ENCODE results near the gene SLC6A18.
A peak's percentile ranks its signal among the peaks of the same experiment; 100 is the strongest.

The SLC6A18 gene

DNA sequence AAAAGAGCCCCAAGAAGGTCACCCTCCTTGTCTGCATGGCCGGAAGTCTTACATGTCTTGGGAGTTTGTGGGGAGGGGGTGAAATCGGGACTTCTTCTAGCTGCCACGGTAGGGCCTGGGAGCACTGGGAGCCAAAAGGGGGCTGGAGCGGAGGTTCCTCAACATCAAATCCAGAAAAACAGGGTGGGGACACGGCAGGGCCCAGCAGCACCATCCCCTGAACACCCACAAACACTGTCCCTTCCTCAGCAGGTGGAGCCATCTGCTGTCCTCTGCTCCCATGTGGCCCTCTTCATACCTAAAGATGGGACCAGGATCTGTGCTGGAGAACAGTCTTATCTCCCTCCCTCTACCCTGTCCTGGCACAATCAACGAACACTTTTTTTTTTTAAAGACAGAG is 67.0 kb downstream of the SLC6A18 start:
- Histone ChIP-seq H2AFZ (ENCODE audit: low read depth, low read length, severe bottlenecking) (no peak overlapping the region), H3K4me2 (ENCODE audit: low read depth, low read length, poor library complexity, severe bottlenecking) (peak overlapping the region; percentile 67), H4K20me1 (ENCODE audit: low read depth, low read length) (no peaks in the 10 kb centered on the region), H3K9me3 (ENCODE audit: insufficient read depth, low read length) (no peaks in the 10 kb centered on the region), H3K36me3 (ENCODE audit: low read length) (peaks cover 12% of the 10 kb centered on the region; the same call in 1 of the 2 replicates), H3K79me2 (ENCODE audit: insufficient read depth, low read length) (peaks cover 52% of the 10 kb centered on the region), H3F3A (ENCODE audit: insufficient read depth) (peaks cover 23% of the 10 kb centered on the region), H3K4me3 (ENCODE audit: insufficient read depth, low read length, poor library complexity, severe bottlenecking) (peak overlapping the region; percentile 20), H3K27ac (ENCODE audit: low read depth, low read length) (peak overlapping the region; percentile 87), H3K9me2 (replicated peaks; ENCODE audit: insufficient read depth, low read length) (no peaks in the 10 kb centered on the region), H3K27me3 (ENCODE audit: low read length) (no peaks in the 10 kb centered on the region), H3K9ac (ENCODE audit: low read length) (peak overlapping the region; percentile 40)
- no peak for TF ChIP-seq EZH2phosphoT487 (conservative IDR thresholded peaks at IDR 0.05; ENCODE audit: low read length)
- TF ChIP-seq, protein P1, sequence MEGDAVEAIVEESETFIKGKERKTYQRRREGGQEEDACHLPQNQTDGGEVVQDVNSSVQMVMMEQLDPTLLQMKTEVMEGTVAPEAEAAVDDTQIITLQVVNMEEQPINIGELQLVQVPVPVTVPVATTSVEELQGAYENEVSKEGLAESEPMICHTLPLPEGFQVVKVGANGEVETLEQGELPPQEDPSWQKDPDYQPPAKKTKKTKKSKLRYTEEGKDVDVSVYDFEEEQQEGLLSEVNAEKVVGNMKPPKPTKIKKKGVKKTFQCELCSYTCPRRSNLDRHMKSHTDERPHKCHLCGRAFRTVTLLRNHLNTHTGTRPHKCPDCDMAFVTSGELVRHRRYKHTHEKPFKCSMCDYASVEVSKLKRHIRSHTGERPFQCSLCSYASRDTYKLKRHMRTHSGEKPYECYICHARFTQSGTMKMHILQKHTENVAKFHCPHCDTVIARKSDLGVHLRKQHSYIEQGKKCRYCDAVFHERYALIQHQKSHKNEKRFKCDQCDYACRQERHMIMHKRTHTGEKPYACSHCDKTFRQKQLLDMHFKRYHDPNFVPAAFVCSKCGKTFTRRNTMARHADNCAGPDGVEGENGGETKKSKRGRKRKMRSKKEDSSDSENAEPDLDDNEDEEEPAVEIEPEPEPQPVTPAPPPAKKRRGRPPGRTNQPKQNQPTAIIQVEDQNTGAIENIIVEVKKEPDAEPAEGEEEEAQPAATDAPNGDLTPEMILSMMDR (IDR thresholded peaks at IDR 0.05; ENCODE audit: insufficient read depth, low read length, poor library complexity, severe bottlenecking), result no peak

DNA sequence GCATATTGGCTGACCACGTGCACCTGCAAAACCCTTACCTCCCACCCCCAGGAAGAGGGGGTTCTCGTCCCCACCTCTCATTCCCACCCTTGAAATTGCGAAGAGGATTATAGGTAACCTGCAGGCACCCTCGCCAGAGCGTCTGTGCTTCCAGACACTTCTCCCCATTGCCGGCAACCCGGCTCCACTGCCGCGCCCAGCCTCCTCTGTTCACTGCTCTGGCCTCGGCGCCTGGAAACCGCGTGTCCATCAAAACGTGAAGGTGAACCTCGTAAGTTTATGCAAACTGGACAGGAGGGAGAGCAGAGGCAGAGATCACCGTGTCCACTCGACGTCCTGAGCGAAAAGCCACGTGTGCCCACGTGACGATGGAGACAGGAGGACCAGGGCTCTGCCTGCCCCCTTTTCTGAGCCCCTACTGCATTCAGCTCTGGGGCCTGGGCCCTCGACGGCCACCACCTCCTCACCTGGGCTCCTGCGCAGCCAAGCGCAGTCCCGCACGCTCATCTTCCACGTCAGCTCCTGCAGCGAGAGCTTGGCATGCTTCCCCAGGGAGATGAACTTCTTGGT is 67.8 kb downstream of the SLC6A18 start:
- H3K4me2 ChIP-seq (ENCODE audit: low read depth, low read length, poor library complexity, severe bottlenecking), result peak overlapping the region; percentile 67

DNA sequence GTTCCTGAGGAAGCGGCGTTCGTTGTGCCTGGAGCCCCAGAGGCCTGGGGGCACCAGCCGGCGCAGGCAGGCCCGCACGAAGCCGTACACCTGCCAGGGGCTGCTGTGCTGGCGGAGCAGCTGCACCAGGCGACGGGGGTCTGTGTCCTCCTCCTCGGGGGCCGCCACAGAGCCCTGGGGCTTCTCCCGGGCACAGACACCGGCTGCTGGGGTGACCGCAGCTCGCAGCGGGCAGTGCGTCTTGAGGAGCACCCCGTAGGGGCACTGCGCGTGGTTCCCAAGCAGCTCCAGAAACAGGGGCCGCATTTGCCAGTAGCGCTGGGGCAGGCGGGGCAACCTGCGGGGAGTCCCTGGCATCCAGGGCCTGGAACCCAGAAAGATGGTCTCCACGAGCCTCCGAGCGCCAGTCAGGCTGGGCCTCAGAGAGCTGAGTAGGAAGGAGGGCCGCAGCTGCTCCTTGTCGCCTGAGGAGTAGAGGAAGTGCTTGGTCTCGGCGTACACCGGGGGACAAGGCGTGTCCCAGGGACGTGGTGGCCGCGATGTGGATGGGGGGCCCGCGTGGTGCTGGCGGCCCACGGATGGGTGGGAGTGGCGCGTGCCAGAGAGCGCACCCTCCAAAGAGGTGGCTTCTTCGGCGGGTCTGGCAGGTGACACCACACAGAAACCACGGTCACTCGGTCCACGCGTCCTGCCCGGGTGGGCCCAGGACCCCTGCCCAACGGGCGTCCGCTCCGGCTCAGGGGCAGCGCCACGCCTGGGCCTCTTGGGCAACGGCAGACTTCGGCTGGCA is 68.4 kb downstream of the SLC6A18 start:
- H3K27me3 ChIP-seq (ENCODE audit: low read length), result no peaks in the 10 kb centered on the region
- no peaks in the 10 kb centered on the region for H3K9me3 ChIP-seq (ENCODE audit: insufficient read depth, low read length)
- TF ChIP-seq, protein P1 (IDR thresholded peaks at IDR 0.05; ENCODE audit: insufficient read depth, low read length, poor library complexity, severe bottlenecking), result no peak
- no peak for TF ChIP-seq EZH2phosphoT487 (conservative IDR thresholded peaks at IDR 0.05; ENCODE audit: low read length)
- no peaks in the 10 kb centered on the region for H4K20me1 ChIP-seq (ENCODE audit: low read depth, low read length)
- 0 out of 2 replicates have a peak, but pooled peaks cover 6% of the 10 kb centered on the region for H3K36me3 ChIP-seq (ENCODE audit: low read length)
- peaks cover 19% of the 10 kb centered on the region for H3F3A ChIP-seq (ENCODE audit: insufficient read depth)
- peak overlapping the region; percentile 67 for H3K4me2 ChIP-seq (ENCODE audit: low read depth, low read length, poor library complexity, severe bottlenecking)
- peaks cover 38% of the 10 kb centered on the region for H3K79me2 ChIP-seq (ENCODE audit: insufficient read depth, low read length)
- peak overlapping the region; percentile 87 for H3K27ac ChIP-seq (ENCODE audit: low read depth, low read length)
- H3K9me2 ChIP-seq (replicated peaks; ENCODE audit: insufficient read depth, low read length), result no peaks in the 10 kb centered on the region
- peak overlapping the region; percentile 53 for H3K4me3 ChIP-seq (ENCODE audit: insufficient read depth, low read length, poor library complexity, severe bottlenecking)
- H2AFZ ChIP-seq (ENCODE audit: low read depth, low read length, severe bottlenecking), result no peak overlapping the region
- H3K9ac ChIP-seq (ENCODE audit: low read length), result peak overlapping the region; percentile 63

More for the DNA sequence above, 67.8 kb downstream of the SLC6A18 start:
- H3K27me3 ChIP-seq (ENCODE audit: low read length), result no peaks in the 10 kb centered on the region
- peak overlapping the region; percentile 27 for H3K4me3 ChIP-seq (ENCODE audit: insufficient read depth, low read length, poor library complexity, severe bottlenecking)
- no peaks in the 10 kb centered on the region for H4K20me1 ChIP-seq (ENCODE audit: low read depth, low read length)
- H3F3A ChIP-seq (ENCODE audit: insufficient read depth), result peaks cover 22% of the 10 kb centered on the region
- TF ChIP-seq, protein P1 (IDR thresholded peaks at IDR 0.05; ENCODE audit: insufficient read depth, low read length, poor library complexity, severe bottlenecking), result no peak
- TF ChIP-seq EZH2phosphoT487 (conservative IDR thresholded peaks at IDR 0.05; ENCODE audit: low read length), result no peak
- H3K36me3 ChIP-seq (ENCODE audit: low read length), result peaks cover 7% of the 10 kb centered on the region; the same call in 1 of the 2 replicates
- no peaks in the 10 kb centered on the region for H3K9me3 ChIP-seq (ENCODE audit: insufficient read depth, low read length)
- H3K9me2 ChIP-seq (replicated peaks; ENCODE audit: insufficient read depth, low read length), result no peaks in the 10 kb centered on the region
- H2AFZ ChIP-seq (ENCODE audit: low read depth, low read length, severe bottlenecking), result no peak overlapping the region
- peak overlapping the region; percentile 87 for H3K27ac ChIP-seq (ENCODE audit: low read depth, low read length)
- H3K79me2 ChIP-seq (ENCODE audit: insufficient read depth, low read length), result peaks cover 45% of the 10 kb centered on the region
- H3K9ac ChIP-seq (ENCODE audit: low read length), result peak overlapping the region; percentile 40

Measured in SU-DHL-6 (cell line).